SK-N-SH (cell line): ENCODE results near the gene YJEFN3. TPM values are rescaled to one million over a fixed set of nuclear protein-coding genes. Genes with fewer than 3 reads are reported as not detected.

Source experiments
- CTCF ChIA-PET: fragments of 300-600, 350-600 bp; formaldehyde crosslinking; extraction: SDS; loops from one replicate; lab custom pipeline; 2021; lab: Yijun Ruan, JAX
- POLR2A ChIA-PET: fragments of 350-600 bp; sonication (Branson Sonifier 250); formaldehyde crosslinking; extraction: SDS; loops from one replicate; lab custom pipeline; 2020; ENCODE audit warnings: antibody characterized with exemption, inconsistent platforms; lab: Yijun Ruan, JAX
- DNase-seq: peaks from one replicate; pipeline ENCODE4 v3.0.0; 2012
- H2AFZ ChIP-seq: fragments of 200-600 bp; sonication (generic); 2 replicates; pipeline ENCODE4 v1.8.1; 2016; ENCODE audit warnings: antibody characterized with exemption, mild to moderate bottlenecking, low read depth
- H3F3A ChIP-seq: fragments of 200-600 bp; sonication (generic); replicated peaks from 2 replicates; pipeline ENCODE3; 2016; ENCODE audit warnings: antibody characterized with exemption, mild to moderate bottlenecking; ENCODE audit not compliant: insufficient read depth
- H3K27ac ChIP-seq, 2 experiments: fragments of 200-500 bp in 1 of 2; fragments of 200-600 bp in 1 of 2; sonication (Bioruptor generic) in 1 of 2; sonication (generic), shearing (Covaris generic) in 1 of 2; 2 replicates each; pipeline versions ENCODE4 v1.5.1 to v1.6.1; 2014 to 2016; ENCODE audit warnings: low read depth in 2 of 2, inconsistent platforms in 1 of 2, low read length in 1 of 2, mild to moderate bottlenecking in 1 of 2, mixed read lengths in 1 of 2
- H3K27me3 ChIP-seq: fragments of 200-600 bp; sonication (generic), shearing (Covaris generic); 2 replicates; pipeline ENCODE4 v1.6.1; 2016; ENCODE audit warnings: mixed run types; ENCODE audit not compliant: insufficient read depth
- H3K36me3 ChIP-seq, 2 experiments: fragments of 200-500 bp in 1 of 2; fragments of 200-600 bp in 1 of 2; sonication (Bioruptor generic) in 1 of 2; sonication (generic) in 1 of 2; replicated peaks in 1 of 2; 2 replicates each; pipeline versions ENCODE3 to v1.5.1; 2014 to 2016; ENCODE audit warnings: low read length in 1 of 2, mild to moderate bottlenecking in 1 of 2; ENCODE audit not compliant: insufficient read depth in 2 of 2, control insufficient read depth in 1 of 2
- H3K4me1 ChIP-seq, 2 experiments: fragments of 200-500 bp in 1 of 2; fragments of 200-600 bp in 1 of 2; sonication (Bioruptor generic) in 1 of 2; sonication (generic), shearing (Covaris generic) in 1 of 2; 2 replicates each; pipeline versions ENCODE4 v1.5.1 to v1.6.1; 2014 to 2016; ENCODE audit warnings: low read depth in 1 of 2, low read length in 1 of 2, mixed run types in 1 of 2; ENCODE audit not compliant: insufficient read depth in 2 of 2, control insufficient read depth in 1 of 2
- H3K4me2 ChIP-seq: fragments of 200-600 bp; sonication (generic), shearing (Covaris generic); 2 replicates; pipeline ENCODE4 v1.6.1; 2017; ENCODE audit warnings: mixed run types
- H3K4me3 ChIP-seq, 2 experiments: fragments of 200-500 bp in 1 of 2; fragments of 200-600 bp in 1 of 2; sonication (Bioruptor generic) in 1 of 2; sonication (generic), shearing (Covaris generic) in 1 of 2; 2 replicates each; pipeline versions ENCODE4 v1.5.1 to v1.8.1; 2014 to 2016; ENCODE audit warnings: low read depth in 2 of 2, inconsistent platforms in 1 of 2, low read length in 1 of 2, mild to moderate bottlenecking in 1 of 2, mixed read lengths in 1 of 2, moderate library complexity in 1 of 2
- H3K79me2 ChIP-seq: fragments of 200-600 bp; sonication (generic); 2 replicates; pipeline ENCODE4 v1.8.1; 2017; ENCODE audit warnings: mild to moderate bottlenecking; ENCODE audit not compliant: insufficient read depth
- H3K9ac ChIP-seq: fragments of 200-600 bp; sonication (generic); 2 replicates; pipeline ENCODE4 v1.6.1; 2017; ENCODE audit warnings: mixed run types
- H3K9me2 ChIP-seq: fragments of 200-600 bp; sonication (generic); 2 replicates; pipeline ENCODE4 v1.6.1; 2017; ENCODE audit warnings: mixed run types
- H3K9me3 ChIP-seq: fragments of 200-600 bp; sonication (generic); 2 replicates; pipeline ENCODE4 v1.6.1; 2017; ENCODE audit warnings: mixed run types, mild to moderate bottlenecking, moderate library complexity
- H4K20me1 ChIP-seq: fragments of 200-600 bp; sonication (generic); 2 replicates; pipeline ENCODE4 v1.6.1; 2017; ENCODE audit warnings: mild to moderate bottlenecking, mixed run types; ENCODE audit not compliant: insufficient read depth
- CHD2 ChIP-seq: fragments of 150-350 bp; IDR thresholded peaks from 2 replicates; pipeline ENCODE4 v1.6.1; 2018; ENCODE audit warnings: low read length; ENCODE audit not compliant: partially characterized antibody
- ELF1 ChIP-seq: IDR thresholded peaks from 2 replicates; pipeline ENCODE4 v1.4.0; 2012
- FOXJ3 ChIP-seq: sonication (generic); formaldehyde crosslinking; IDR thresholded peaks from 2 replicates; pipeline ENCODE4 v1.5.1; 2020; ENCODE audit warnings: mild to moderate bottlenecking, missing genetic modification reagents
- FOXM1 ChIP-seq: IDR thresholded peaks from 2 replicates; pipeline ENCODE4 v1.4.0; 2012; ENCODE audit warnings: low read depth, mild to moderate bottlenecking
- GABPA ChIP-seq: IDR thresholded peaks from 2 replicates; pipeline ENCODE4 v1.4.0; 2012; ENCODE audit warnings: low read depth, mild to moderate bottlenecking
- MXI1 ChIP-seq: IDR thresholded peaks from 2 replicates; pipeline ENCODE4 v1.6.1; 2012; ENCODE audit warnings: mild to moderate bottlenecking, low read depth, low read length, improper control_type of control experiment
- NRF1 ChIP-seq: IDR thresholded peaks from 2 replicates; pipeline ENCODE4 v1.6.1; 2012; ENCODE audit warnings: low read depth, mild to moderate bottlenecking, low read length
- POLR2AphosphoS5 ChIP-seq: IDR thresholded peaks from 2 replicates; pipeline ENCODE4 v1.6.1; 2012; ENCODE audit warnings: low read depth, low read length
- RCOR1 ChIP-seq: fragments of 150-350 bp; IDR thresholded peaks from 2 replicates; pipeline ENCODE4 v1.6.1; 2017; ENCODE audit warnings: antibody characterized with exemption, low read length
- RXRA ChIP-seq: IDR thresholded peaks from 2 replicates; pipeline ENCODE4 v1.4.0; 2012; ENCODE audit warnings: low read depth, mild to moderate bottlenecking, borderline replicate concordance
- SIN3A ChIP-seq: IDR thresholded peaks from 2 replicates; pipeline ENCODE4 v1.6.1; 2012; ENCODE audit warnings: low read depth, mild to moderate bottlenecking, low read length, moderate library complexity, borderline replicate concordance
- TAF1 ChIP-seq: IDR thresholded peaks from 2 replicates; pipeline ENCODE4 v1.6.1; 2012; ENCODE audit warnings: low read depth, mild to moderate bottlenecking, low read length, moderate library complexity, borderline replicate concordance
- TCF12 ChIP-seq: IDR thresholded peaks from 2 replicates; pipeline ENCODE4 v1.4.0; 2012
- TEAD4 ChIP-seq: IDR thresholded peaks from 2 replicates; pipeline ENCODE4 v1.4.0; 2012; ENCODE audit warnings: mild to moderate bottlenecking, borderline replicate concordance; ENCODE audit not compliant: insufficient read depth
- YY1 ChIP-seq: IDR thresholded peaks from 2 replicates; pipeline ENCODE4 v1.4.0; 2012; ENCODE audit warnings: low read depth, mild to moderate bottlenecking
- WGBS: methylation state at CpG from one replicate; pipeline ENCODE4 v1.1.6; 2017; ENCODE audit warnings: low lambda C conversion rate; 5-methylcytosine and 5-hydroxymethylcytosine counted together
- polyA plus RNA-seq, 3 experiments: library from polyadenylated mRNA; depleted of rRNA; stranded (reverse); fragments of >200 nt; gene quantifications; 2 replicates each; pipeline ENCODE4 v1.2.3, GENCODE V29; 2012
- TF ChIP-seq, protein P1 (sequence below): IDR thresholded peaks from 2 replicates; pipeline ENCODE4 v1.4.0; 2012; ENCODE audit warnings: low read depth
- TF ChIP-seq, protein P2 (sequence below): IDR thresholded peaks from 2 replicates; pipeline ENCODE4; 2012
- TF ChIP-seq, protein P3 (sequence below): fragments of 150-350 bp; IDR thresholded peaks from 2 replicates; pipeline ENCODE4 v1.6.1; 2016; ENCODE audit warnings: mild to moderate bottlenecking, low read depth, low read length
- TF ChIP-seq, protein P4 (sequence below): fragments of 200-600 bp; sonication (generic); IDR thresholded peaks from 2 replicates; pipeline ENCODE4 v1.6.1; 2017; ENCODE audit warnings: antibody characterized with exemption, mild to moderate bottlenecking, moderate library complexity

Gene YJEFN3
- polyA plus RNA-seq, 1 of the 3 experiments (the other 2 are of a cell fraction), result 7.2 TPM

DNA sequence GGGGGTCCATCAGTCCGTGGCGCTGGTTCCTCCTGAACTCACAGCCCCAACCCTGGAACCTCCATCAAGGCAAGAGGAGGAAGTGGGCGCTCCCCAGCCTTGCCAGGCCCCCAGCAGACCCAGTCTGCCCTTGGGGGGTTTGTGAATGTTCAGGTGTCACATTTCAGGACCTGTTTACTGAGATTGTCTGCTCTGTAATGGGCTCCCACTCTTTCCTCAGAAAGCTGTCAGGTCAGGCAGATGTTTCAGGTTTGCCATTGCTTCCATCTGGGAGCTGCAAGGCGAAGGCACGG is 42.8 kb upstream of the YJEFN3 start (continued):
- no peak for TF ChIP-seq ELF1
- TF ChIP-seq FOXM1, result no peak

DNA sequence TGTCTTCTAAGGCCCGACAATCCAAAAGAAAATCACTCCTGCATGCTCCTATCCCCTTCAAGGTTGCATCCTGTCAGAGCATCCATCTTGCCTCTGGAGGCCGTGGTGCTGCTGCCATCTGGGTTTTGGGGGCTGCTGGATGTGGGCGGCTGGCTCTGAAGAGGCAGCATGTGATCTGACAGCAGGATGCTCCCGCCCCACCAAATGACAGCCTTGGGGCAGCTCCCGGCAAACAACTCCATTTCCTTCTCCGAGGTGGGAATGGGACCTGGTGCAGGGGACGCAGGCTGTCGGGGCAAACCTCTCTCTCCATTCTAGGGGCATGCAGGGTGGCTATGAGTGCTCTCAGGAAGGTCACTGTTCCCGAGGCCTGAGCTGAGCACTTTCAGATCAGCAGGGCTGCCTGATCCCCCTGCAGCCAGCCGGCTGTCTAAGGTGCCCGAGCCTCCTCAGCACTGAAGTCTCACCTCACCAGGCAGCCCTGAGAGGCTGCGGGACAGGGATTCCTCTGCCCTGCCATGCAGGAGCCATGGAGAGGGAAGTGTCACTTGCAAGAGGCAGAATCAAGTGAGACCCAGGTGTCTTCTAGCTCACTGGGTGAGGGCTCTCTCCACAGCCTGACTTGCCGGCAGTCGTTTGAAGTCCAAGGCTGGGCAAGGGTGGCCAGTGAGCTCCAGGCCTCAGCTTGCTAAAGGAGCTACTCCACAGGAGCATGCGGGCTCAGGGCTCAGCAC is 42.2 kb upstream of the YJEFN3 start:
- Histone ChIP-seq H3K9me2 (no peaks in the 10 kb centered on the region), H3K4me1 (peaks cover 32 to 50% of the 10 kb centered on the region in 2 experiments), H3K27ac (peak overlapping the region in 1 of 2 experiments; percentile 13; a peak in 1 of 4 replicates), H3K9ac (no peak overlapping the region), H3K4me3 (no peak overlapping the region), H3K4me2 (no peak overlapping the region)
- WGBS, result 93% methylated on average over 8 of the region's 15 CpGs
- ChIA-PET CTCF (interaction anchor here (0.6 to 9.7 kb wide), 6 partner anchors 46 to 341 kb away, joined by 3 to 172 read pairs (median 3); no protein-coding TSS in a partner anchor), POLR2A (interaction anchor here (0.6 kb wide), 1 partner anchor 64 kb away, joined by 4 read pairs; no protein-coding TSS in a partner anchor)
- TF ChIP-seq, protein P1, sequence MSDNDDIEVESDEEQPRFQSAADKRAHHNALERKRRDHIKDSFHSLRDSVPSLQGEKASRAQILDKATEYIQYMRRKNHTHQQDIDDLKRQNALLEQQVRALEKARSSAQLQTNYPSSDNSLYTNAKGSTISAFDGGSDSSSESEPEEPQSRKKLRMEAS, result no peak
- TF ChIP-seq, all 33 proteins: peak for 0
- no peaks in the 10 kb centered on the region for H3K9me3 ChIP-seq
- H3K79me2 ChIP-seq, result peaks cover 56% of the 10 kb centered on the region
- H3F3A ChIP-seq, result peaks cover 26% of the 10 kb centered on the region
- H3K36me3 ChIP-seq, result no peaks in the 10 kb centered on the region
- H2AFZ ChIP-seq, result no peak overlapping the region
- DNase-seq, result no peak
- no peaks in the 10 kb centered on the region for H4K20me1 ChIP-seq
- no peaks in the 10 kb centered on the region for H3K27me3 ChIP-seq

DNA sequence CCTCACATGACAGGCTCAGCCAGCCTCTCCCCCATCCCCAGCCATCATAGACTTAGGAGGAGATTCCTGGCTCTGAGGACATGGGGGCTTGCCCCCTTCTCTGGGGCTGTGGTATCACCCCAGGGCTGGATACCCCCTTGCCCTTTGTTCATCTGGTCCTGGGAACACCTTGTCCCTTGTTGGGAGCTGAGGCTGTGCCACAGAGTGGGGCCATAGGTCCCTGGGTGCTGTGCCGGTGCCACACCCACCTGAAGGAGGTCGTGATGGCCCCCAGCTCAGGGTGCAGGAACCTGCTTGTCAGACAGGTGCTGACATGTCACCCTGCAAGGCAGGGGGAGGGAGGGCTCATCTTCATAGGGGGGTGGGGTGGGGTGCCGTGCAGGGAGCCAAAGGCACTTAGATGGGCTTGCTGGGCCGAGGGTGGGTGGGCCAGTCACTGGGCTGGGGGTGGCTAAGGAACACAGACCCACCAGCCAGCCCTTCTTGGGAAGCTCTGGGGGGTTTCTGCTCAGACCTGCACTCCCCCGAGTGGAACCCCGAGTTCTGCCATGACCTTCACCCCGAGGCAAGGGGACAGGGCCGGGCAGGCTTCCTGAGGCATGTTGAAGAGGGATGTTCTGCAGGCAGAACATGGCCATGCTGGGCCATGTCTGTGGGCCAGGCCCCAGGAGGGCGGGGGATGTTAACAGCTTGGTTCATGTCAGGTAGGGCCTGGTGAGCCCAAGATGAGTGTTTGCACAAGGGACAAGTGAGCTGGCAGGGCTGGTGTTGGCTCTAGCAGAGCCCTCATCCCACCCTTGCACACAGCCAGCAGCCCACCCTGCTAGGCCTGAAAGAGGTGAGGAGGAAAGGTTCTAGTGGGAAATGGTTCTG is 41.4 kb upstream of the YJEFN3 start:
- 91% methylated on average over 7 of the region's 9 CpGs for WGBS
- peaks cover 32 to 50% of the 10 kb centered on the region in 2 experiments for H3K4me1 ChIP-seq
- POLR2A ChIA-PET, result interaction anchor here (0.8 kb wide), 1 partner anchor 82 kb away, joined by 3 read pairs; the partner anchor contains the start of gene GATAD2A
- no peak overlapping the region for H3K9ac ChIP-seq
- peaks cover 54% of the 10 kb centered on the region for H3K79me2 ChIP-seq
- H3K4me2 ChIP-seq, result no peak overlapping the region
- peak overlapping the region in 1 of 2 experiments; percentile 86; a peak in 2 of 4 replicates for H3K27ac ChIP-seq
- no peak overlapping the region for H2AFZ ChIP-seq
- H3K27me3 ChIP-seq, result no peaks in the 10 kb centered on the region
- H3K4me3 ChIP-seq, result no peak overlapping the region
- H4K20me1 ChIP-seq, result no peaks in the 10 kb centered on the region
- no peaks in the 10 kb centered on the region for H3K9me2 ChIP-seq
- peaks cover 0 to 2% of the 10 kb centered on the region in 2 experiments for H3K36me3 ChIP-seq
- no peaks in the 10 kb centered on the region for H3K9me3 ChIP-seq
- DNase-seq, result no peak
- CTCF ChIA-PET, result interaction anchor here (0.6 to 9.7 kb wide), 8 partner anchors 45 to 341 kb away, joined by 3 to 172 read pairs (median 3); no protein-coding TSS in a partner anchor
- peaks cover 26% of the 10 kb centered on the region for H3F3A ChIP-seq
- TF ChIP-seq GABPA (no peak), MXI1 (no peak), TEAD4 (no peak), POLR2AphosphoS5 (no peak), FOXJ3 (CRISPR knock-in tag) (no peak), CHD2 (no peak), TAF1 (no peak), SIN3A (no peak), TCF12 (no peak), RXRA (no peak), NRF1 (no peak), YY1 (no peak), RCOR1 (no peak), ELF1 (no peak)
- TF ChIP-seq, protein P2, sequence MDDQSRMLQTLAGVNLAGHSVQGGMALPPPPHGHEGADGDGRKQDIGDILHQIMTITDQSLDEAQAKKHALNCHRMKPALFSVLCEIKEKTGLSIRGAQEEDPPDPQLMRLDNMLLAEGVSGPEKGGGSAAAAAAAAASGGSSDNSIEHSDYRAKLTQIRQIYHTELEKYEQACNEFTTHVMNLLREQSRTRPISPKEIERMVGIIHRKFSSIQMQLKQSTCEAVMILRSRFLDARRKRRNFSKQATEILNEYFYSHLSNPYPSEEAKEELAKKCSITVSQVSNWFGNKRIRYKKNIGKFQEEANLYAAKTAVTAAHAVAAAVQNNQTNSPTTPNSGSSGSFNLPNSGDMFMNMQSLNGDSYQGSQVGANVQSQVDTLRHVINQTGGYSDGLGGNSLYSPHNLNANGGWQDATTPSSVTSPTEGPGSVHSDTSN, result no peak
- TF ChIP-seq, protein P3, sequence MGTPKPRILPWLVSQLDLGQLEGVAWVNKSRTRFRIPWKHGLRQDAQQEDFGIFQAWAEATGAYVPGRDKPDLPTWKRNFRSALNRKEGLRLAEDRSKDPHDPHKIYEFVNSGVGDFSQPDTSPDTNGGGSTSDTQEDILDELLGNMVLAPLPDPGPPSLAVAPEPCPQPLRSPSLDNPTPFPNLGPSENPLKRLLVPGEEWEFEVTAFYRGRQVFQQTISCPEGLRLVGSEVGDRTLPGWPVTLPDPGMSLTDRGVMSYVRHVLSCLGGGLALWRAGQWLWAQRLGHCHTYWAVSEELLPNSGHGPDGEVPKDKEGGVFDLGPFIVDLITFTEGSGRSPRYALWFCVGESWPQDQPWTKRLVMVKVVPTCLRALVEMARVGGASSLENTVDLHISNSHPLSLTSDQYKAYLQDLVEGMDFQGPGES, result no peak
- TF ChIP-seq, protein P4, sequence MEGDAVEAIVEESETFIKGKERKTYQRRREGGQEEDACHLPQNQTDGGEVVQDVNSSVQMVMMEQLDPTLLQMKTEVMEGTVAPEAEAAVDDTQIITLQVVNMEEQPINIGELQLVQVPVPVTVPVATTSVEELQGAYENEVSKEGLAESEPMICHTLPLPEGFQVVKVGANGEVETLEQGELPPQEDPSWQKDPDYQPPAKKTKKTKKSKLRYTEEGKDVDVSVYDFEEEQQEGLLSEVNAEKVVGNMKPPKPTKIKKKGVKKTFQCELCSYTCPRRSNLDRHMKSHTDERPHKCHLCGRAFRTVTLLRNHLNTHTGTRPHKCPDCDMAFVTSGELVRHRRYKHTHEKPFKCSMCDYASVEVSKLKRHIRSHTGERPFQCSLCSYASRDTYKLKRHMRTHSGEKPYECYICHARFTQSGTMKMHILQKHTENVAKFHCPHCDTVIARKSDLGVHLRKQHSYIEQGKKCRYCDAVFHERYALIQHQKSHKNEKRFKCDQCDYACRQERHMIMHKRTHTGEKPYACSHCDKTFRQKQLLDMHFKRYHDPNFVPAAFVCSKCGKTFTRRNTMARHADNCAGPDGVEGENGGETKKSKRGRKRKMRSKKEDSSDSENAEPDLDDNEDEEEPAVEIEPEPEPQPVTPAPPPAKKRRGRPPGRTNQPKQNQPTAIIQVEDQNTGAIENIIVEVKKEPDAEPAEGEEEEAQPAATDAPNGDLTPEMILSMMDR, result no peak
